Astrocyte (in vitro differentiated cells and primary cell): ENCODE data around the gene TRPC4.

Experiments used
- CTCF ChIP-seq: IDR thresholded peaks from 2 replicates; pipeline ENCODE4 v1.5.1; 2011; ENCODE audit warnings: low read depth, mild to moderate bottlenecking, inconsistent platforms, low read length, moderate library complexity; ENCODE audit not compliant: insufficient read depth
- EZH2 ChIP-seq: IDR thresholded peaks from 2 replicates; pipeline ENCODE4 v1.6.1; 2012; ENCODE audit warnings: mild to moderate bottlenecking, low read length, inconsistent platforms; ENCODE audit not compliant: insufficient read depth

- TF ChIP-seq CTCF: no peak
- TF ChIP-seq EZH2: no peak
Measured at GRCh38 chr13:37777676-37778075, 91.9 kb downstream of the TRPC4 start.
